ENCODE data around the gene DMD. TPM values are rescaled to one million over a fixed set of nuclear protein-coding genes. Genes with fewer than 3 reads are reported as not detected.

The DMD gene
- total and polyA plus RNA-seq, 12 donors = 28.5 to 228 (median 168) TPM

GRCh38 chrX:31884535-31884934, 1326.8 kb downstream of the DMD start:
- H3K4me1 ChIP-seq = peaks cover 0 to 11% (median 0%) of the 10 kb centered on the region in 9 donors
- no peaks in the 10 kb centered on the region for H3K27me3 ChIP-seq
- H3K36me3 ChIP-seq = no peaks in the 10 kb centered on the region
- ATAC-seq (no peak), DNase-seq (no peak)
- TF ChIP-seq CTCF (IDR thresholded peaks at IDR 0.05) = no peak
- no peaks in the 10 kb centered on the region for H3K9me3 ChIP-seq
- 94% methylated on average over 2 of the region's 2 CpGs for WGBS, 2 donors
- intact Hi-C loops (cut with DNase I) = no loop called here
- no peak overlapping the region for H3K27ac ChIP-seq
- no peak overlapping the region for H3K4me3 ChIP-seq

- TF ChIP-seq CTCF (IDR thresholded peaks at IDR 0.05) = no peak
- peak overlapping the region in 3 of 10 donors; percentile 15 to 35 (median 19) for H3K27ac ChIP-seq
- no peaks in the 10 kb centered on the region for H3K36me3 ChIP-seq
- no peaks in the 10 kb centered on the region for H3K9me3 ChIP-seq
- peak in 7 of 8 donors; percentile 25 to 80 (median 56) for ATAC-seq
- DNase-seq = peak in 1 of 2 donors; percentile 4
- no peaks in the 10 kb centered on the region for H3K27me3 ChIP-seq
- intact Hi-C loops (cut with DNase I) = no loop called here
- H3K4me3 ChIP-seq = peak overlapping the region in 1 of 10 donors; percentile 14
- WGBS, 2 donors = 0 to 2% methylated on average over 2 of the region's 2 CpGs
- peaks cover 0 to 28% (median 8%) of the 10 kb centered on the region in 9 donors for H3K4me1 ChIP-seq
Measured at GRCh38 chrX:31872007-31872406, 1339.3 kb downstream of the DMD start.

GRCh38 chrX:31870267-31870666, 1341.1 kb downstream of the DMD start:
- ATAC-seq = no peak
- Histone ChIP-seq H3K4me3 (no peak overlapping the region), H3K9me3 (no peaks in the 10 kb centered on the region), H3K36me3 (no peaks in the 10 kb centered on the region), H3K4me1 (peaks cover 0 to 28% (median 8%) of the 10 kb centered on the region in 9 donors), H3K27me3 (no peaks in the 10 kb centered on the region), H3K27ac (peak overlapping the region in 1 of 10 donors; percentile 2)
- TF ChIP-seq CTCF (IDR thresholded peaks at IDR 0.05) = no peak
- intact Hi-C loops (cut with DNase I) = no loop called here
- DNase-seq = no peak

- Histone ChIP-seq H3K36me3 (no peaks in the 10 kb centered on the region), H3K4me1 (no peaks in the 10 kb centered on the region), H3K9me3 (no peaks in the 10 kb centered on the region), H3K27ac (no peak overlapping the region), H3K27me3 (no peaks in the 10 kb centered on the region), H3K4me3 (no peak overlapping the region)
- DNase-seq (no peak), ATAC-seq (no peak)
- intact Hi-C loops (cut with DNase I) = no loop called here
- no peak for TF ChIP-seq CTCF (IDR thresholded peaks at IDR 0.05)
Measured at GRCh38 chrX:31860686-31861085, 1350.7 kb downstream of the DMD start.
